Thymus (tissue), 11 donors: ENCODE data around the gene PRG2. TPM values are rescaled to one million over a fixed set of nuclear protein-coding genes. Genes with fewer than 3 reads are reported as not detected.
"Not testable (repeated sequence)": the region's sequence is repeated elsewhere in the genome, so short reads cannot be mapped to it uniquely, and the experiment has no call there.

Experiments
- DNase-seq, 9 donors: peaks; one replicate each; pipeline ENCODE4 v3.0.0-alpha.2; 2013; ENCODE audit warnings: low spot score in 9 of 9, low read depth in 6 of 9, missing footprints in 1 of 9
- H3K27ac ChIP-seq, 2 donors: one replicate each; pipeline ENCODE4 v1.5.1; 2013; ENCODE audit warnings: control low read depth in 1 of 2, low read depth in 1 of 2, low read length in 1 of 2, mild to moderate bottlenecking in 1 of 2, moderate library complexity in 1 of 2
- H3K27me3 ChIP-seq, 2 donors: one replicate each; pipeline ENCODE4 v1.5.1; 2013; ENCODE audit warnings: low read length in 1 of 2; ENCODE audit not compliant: control insufficient read depth in 2 of 2, insufficient read depth in 1 of 2
- H3K36me3 ChIP-seq, 2 donors: one replicate each; pipeline ENCODE4 v1.5.1; 2013; ENCODE audit warnings: low read length in 1 of 2, mild to moderate bottlenecking in 1 of 2, moderate library complexity in 1 of 2; ENCODE audit not compliant: control insufficient read depth in 2 of 2, insufficient read depth in 2 of 2
- H3K4me1 ChIP-seq, 2 donors: one replicate each; pipeline ENCODE4 v1.5.1; 2013; ENCODE audit warnings: low read length in 2 of 2; ENCODE audit not compliant: control insufficient read depth in 2 of 2, insufficient read depth in 2 of 2
- H3K4me3 ChIP-seq, 2 donors: one replicate each; pipeline ENCODE4 v1.5.1; 2013; ENCODE audit warnings: low read length in 2 of 2, control low read depth in 1 of 2, mild to moderate bottlenecking in 1 of 2
- H3K9me3 ChIP-seq, 2 donors: one replicate each; pipeline ENCODE4 v1.5.1; 2013; ENCODE audit warnings: low read length in 1 of 2, mild to moderate bottlenecking in 1 of 2; ENCODE audit not compliant: control insufficient read depth in 2 of 2, insufficient read depth in 1 of 2
- WGBS: extraction: QIAGEN DNeasy Blood & Tissue Kit; methylation state at CpG from one replicate; pipeline ENCODE4 v1.1.7; 2013; 5-methylcytosine and 5-hydroxymethylcytosine counted together
- polyA plus RNA-seq: library from polyadenylated mRNA; stranded (reverse); fragments of 200-250 nt; gene quantifications from one replicate; pipeline ENCODE4 v1.2.3, GENCODE V29; 2013
- total RNA-seq: library from RNA; stranded (reverse); fragments of 120-200 nt; gene quantifications from one replicate; pipeline ENCODE4 v1.2.4, GENCODE V29; 2013
- donor health status: healthy.

The PRG2 gene
- total and polyA plus RNA-seq, 2 donors = 14.6 to 212 TPM

DNA sequence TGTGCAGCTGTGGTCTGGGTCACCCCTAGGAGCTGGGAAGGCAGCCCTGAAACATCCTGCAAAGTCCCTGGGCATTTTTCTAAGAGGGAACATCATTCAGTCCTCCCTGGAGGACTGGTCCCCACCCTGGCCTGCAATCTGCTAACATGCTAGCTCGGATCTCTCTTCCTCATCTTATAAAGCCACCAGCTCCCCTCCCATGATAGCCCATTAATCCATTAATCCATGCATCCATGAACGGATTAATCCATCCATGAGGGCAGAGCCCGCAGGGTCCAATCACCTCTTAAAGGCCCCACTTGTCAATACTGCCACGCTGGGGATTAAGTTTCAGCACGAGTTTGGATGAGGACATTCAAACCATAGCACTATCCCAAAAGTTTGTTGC, 21.6 kb downstream of the PRG2 start:
- no peak overlapping the region for H3K27ac ChIP-seq
- no peaks in the 10 kb centered on the region for H3K4me1 ChIP-seq
- no peaks in the 10 kb centered on the region for H3K9me3 ChIP-seq
- no peak for DNase-seq
- H3K36me3 ChIP-seq = no peaks in the 10 kb centered on the region
- 86% methylated on average over 5 of the region's 5 CpGs for WGBS
- no peak overlapping the region for H3K4me3 ChIP-seq
- peaks cover 0 to 2% of the 10 kb centered on the region in 2 donors for H3K27me3 ChIP-seq

DNA sequence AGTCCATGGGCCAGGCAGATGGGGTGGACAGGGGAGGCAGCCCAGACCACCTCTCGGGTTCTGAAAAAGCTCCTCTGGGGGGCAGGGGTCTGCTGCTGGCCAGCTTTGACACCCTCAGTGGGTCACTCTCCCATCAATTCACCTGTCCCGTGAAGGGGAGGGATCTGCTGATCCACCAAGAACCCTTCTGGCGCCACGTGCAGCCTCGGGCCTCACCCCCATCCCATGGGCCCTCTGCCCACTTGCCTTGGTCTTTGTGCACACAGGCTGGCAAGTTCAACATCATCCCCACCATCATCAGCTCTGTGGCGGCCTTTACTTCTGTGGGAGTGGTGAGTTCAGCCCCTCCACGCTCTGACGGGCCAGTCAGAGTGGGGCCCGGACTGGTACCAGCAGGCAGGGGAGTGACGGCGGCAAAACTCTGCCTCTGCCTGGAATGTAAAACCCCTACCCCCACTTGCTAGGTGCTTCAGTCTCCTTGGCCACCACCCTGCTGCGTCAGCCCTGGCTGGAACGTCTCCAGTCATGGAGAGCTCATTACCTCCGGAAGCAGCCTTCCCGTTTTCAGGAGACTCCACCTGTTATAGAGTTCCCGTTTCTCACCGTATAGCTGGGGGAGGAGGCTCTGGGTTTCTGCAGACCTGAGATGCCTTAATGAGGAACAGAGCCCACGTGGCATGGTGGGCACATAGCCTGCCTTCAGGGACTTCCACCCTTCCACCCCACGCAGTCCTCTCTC, 22.2 kb downstream of the PRG2 start:
- H3K4me3 ChIP-seq = no peak overlapping the region
- H3K27me3 ChIP-seq = peaks cover 0 to 2% of the 10 kb centered on the region in 2 donors
- DNase-seq = no peak
- 65% methylated on average over 19 of the region's 19 CpGs for WGBS
- no peaks in the 10 kb centered on the region for H3K9me3 ChIP-seq
- H3K36me3 ChIP-seq = no peaks in the 10 kb centered on the region
- no peaks in the 10 kb centered on the region for H3K4me1 ChIP-seq
- H3K27ac ChIP-seq = no peak overlapping the region

DNA sequence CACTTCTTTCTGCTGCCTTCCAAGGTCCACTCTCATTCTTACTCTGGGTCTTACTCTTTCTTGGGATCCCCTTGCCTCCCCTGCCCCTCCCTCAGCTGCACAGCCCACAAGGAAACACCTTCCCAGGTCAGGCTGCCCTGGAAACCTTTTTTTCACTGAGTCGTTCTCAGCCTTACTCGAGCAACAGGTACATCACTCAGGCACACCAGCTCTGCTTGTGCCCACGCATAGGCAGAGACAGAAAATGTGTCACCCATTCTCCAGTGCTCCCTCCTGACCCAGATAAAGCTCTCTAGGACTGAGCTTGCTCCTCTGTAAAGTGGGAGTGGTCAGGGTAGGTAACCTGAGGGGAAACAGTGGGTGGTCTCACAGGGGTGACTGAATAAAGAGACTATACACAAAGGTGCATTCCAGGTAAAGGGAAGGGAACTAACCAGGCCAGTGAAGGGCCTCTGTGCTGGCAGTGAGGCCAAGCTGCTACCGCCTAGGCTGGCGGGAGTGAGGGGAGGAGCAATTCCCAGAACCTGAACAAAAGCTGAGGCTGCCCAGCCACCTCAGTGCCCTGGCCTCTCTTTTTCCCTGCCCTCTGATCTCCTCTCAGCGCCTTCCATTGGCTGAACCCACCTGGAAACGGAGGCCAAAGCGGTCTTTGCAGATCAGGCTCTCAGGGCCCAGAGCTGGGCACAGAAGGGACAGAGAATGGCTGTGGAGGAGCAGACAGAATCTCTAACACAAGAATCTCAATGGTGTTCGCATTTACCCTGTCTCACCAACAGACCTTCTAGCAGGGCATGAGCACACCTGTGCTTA, 25.4 kb downstream of the PRG2 start:
- Histone ChIP-seq H3K27me3 (peaks cover 0 to 2% of the 10 kb centered on the region in 2 donors), H3K4me1 (no peaks in the 10 kb centered on the region), H3K36me3 (no peaks in the 10 kb centered on the region), H3K9me3 (no peaks in the 10 kb centered on the region), H3K4me3 (no peak overlapping the region), H3K27ac (no peak overlapping the region)
- 95% methylated on average over 9 of the region's 9 CpGs for WGBS
- DNase-seq = no peak

DNA sequence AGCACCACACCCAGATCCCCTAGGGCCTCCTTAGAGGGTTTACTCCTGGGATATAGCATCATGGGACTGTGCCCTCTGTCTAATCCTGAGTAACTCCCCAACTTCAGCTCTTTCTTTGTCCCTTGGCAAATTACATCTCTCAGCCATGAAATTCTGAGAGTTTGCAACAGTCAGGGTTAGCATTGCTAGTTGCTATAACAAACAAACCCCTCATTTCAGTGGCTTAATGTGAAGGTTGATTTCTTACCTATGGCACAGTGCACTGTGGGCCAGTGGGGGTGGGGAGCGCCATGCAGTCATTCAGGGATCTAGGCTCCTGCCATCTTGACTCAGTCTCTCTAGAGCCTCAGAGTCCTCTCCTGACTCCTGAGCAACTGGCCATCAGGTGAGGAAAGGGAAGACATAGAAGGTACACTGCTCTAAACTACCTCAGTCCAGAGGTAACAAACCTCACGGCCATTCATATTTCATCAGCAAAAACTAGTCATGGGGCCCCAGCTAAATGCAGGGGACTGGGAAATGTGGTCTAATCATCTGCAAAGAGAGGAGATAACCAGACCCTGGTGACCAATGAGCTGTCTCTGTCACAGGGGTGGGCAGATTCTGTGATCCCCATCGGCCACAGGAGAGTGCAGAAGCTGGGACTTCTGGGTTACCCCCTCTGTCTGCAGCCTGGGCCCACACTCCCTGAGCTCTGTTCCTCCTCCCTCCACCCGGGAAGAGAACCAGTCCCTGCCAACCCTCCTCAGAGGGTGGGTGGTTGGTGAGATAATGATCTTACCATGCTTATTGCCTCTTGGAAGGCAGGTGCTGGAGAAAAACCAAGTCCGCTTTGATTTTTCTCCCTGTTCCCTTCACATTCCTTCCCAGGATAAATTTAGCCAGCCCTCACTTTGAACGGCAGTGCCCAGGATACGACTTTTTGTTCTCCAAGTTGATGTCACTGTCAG, 27.0 kb downstream of the PRG2 start:
- 88% methylated on average over 7 of the region's 7 CpGs for WGBS
- Histone ChIP-seq H3K4me1 (no peaks in the 10 kb centered on the region), H3K27me3 (peaks cover 0 to 2% of the 10 kb centered on the region in 2 donors), H3K9me3 (no peaks in the 10 kb centered on the region), H3K4me3 (no peak overlapping the region), H3K27ac (no peak overlapping the region), H3K36me3 (no peaks in the 10 kb centered on the region)
- DNase-seq = no peak

DNA sequence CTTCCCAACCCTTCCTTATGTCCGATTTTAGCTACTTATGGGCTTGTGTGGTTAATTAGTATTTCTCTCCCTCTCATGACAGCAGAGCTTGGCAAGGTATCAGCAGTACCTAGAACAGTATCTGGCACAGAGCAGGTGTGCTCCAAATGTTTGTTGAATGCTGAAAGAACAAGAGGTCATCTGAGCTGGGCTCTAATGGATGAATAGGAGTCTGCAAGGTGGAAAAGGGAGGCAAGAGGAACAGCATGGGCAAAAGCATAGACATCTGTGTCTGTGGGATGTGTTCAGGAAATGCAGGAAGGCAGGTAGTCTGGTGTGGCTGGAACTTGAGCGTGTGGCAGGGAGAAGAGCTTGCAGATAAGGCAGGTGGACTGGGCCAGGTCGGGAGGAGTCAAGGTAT, 28.5 kb downstream of the PRG2 start:
- no peak for DNase-seq
- H3K4me1 ChIP-seq = no peaks in the 10 kb centered on the region
- H3K9me3 ChIP-seq = no peaks in the 10 kb centered on the region
- no peaks in the 10 kb centered on the region for H3K36me3 ChIP-seq
- no peak overlapping the region for H3K27ac ChIP-seq
- no peak overlapping the region for H3K4me3 ChIP-seq
- no peaks in the 10 kb centered on the region for H3K27me3 ChIP-seq
- 72% methylated on average over 3 of the region's 3 CpGs for WGBS

DNA sequence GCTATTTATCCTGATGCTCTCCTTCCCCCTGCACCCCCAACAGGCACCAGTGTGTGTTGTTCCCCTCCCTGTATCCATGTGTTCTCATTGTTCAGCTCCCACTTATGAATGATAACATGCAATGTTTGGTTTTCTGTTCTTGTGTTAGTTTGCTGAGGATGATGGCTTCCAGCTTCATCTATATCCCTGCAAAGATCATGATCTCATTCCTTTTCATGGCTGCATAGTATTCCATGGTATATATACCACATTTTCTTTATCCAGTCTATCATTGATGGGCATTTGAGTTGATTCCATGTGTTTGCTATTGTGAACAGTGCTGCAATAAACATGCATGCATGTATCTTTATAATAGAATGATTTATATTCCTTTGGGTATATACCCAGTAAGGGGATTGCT, 29.0 kb downstream of the PRG2 start:
- not testable (repeated sequence) for H3K27ac ChIP-seq, H3K9me3 ChIP-seq, H3K36me3 ChIP-seq, H3K4me3 ChIP-seq, H3K27me3 ChIP-seq, DNase-seq, H3K4me1 ChIP-seq

DNA sequence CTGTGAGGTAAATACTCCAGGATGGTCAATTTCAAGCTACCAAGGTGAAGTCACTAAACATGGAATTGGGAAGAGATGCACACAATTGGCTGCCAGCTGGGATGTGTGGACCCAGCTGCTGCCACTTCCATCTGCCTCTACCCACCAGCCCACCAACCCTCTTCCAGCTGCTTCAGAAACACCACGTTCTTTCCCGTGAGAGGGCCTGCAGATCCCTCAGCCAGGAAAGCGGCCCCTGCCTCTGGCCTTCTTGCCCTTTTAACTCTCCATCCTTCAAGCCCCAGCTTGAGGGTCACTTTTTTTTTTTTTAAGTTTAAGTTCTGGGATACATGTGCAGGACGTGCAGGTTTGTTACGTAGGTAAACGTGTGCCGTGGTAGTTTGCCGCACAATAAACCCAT, 29.5 kb downstream of the PRG2 start:
- WGBS = 98% methylated on average over 8 of the region's 8 CpGs
- H3K4me3 ChIP-seq = no peak overlapping the region
- H3K27me3 ChIP-seq = no peaks in the 10 kb centered on the region
- no peak overlapping the region for H3K27ac ChIP-seq
- no peak for DNase-seq
- H3K36me3 ChIP-seq = no peaks in the 10 kb centered on the region
- no peaks in the 10 kb centered on the region for H3K9me3 ChIP-seq
- no peaks in the 10 kb centered on the region for H3K4me1 ChIP-seq

DNA sequence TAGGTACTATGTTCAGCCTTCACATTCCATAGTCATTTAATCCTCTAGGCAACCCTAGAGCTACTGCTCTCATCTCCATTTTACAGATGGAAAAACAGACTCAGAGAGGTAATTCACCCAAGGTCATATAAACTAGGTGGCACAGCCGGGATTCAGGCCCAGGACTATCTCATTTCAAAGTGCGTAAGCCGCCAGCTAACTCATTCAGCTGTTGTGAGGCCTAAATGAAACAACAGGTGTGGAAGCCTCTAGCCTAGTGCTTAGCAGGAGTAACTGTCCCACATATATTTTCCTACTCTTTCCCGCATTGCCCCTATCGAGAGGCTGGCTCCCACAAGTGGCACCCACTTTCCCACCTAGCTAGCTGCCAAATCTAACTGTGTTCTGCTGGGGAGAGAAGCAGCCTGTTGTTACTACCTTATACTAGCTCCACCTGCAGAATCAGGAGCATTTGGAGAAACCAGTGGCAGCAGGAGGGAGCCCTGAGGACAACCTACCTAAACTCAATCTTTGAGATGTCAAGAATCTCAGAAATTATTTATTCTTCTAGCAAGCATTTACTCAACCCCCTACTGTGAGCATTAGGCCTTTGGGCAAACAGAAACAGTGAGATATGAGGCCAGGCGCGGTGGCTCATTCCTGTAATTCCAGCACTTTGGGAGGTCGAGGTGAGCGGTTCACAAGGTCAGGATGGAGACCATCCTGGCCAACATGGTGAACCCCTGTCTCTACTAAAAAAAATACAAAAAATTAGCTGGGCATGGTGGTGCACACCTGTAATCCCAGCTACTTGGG, 30.4 kb downstream of the PRG2 start:
- 96% methylated on average over 9 of the region's 9 CpGs for WGBS
- Histone ChIP-seq H3K9me3 (no peaks in the 10 kb centered on the region), H3K4me1 (no peaks in the 10 kb centered on the region), H3K4me3 (no peak overlapping the region), H3K27ac (no peak overlapping the region), H3K27me3 (no peaks in the 10 kb centered on the region), H3K36me3 (no peaks in the 10 kb centered on the region)
- no peak for DNase-seq
